Activated naive CD4-positive, alpha-beta T cell treated with anti-CD3 and anti-CD28 coated beads, Interleukin-2, amount 50 U/mL, for 24 hours (primary cell): ENCODE results near the gene VPS35L.
"Not testable (repeated sequence)": the region's sequence is repeated elsewhere in the genome, so short reads cannot be mapped to it uniquely, and the experiment has no call there.

ENCODE experiments used
- H3K27ac Mint-ChIP-seq: one replicate; pipeline ENCODE4 v1.8.0; 2021; ENCODE audit warnings: mild to moderate bottlenecking, mixed read lengths
- H3K27me3 Mint-ChIP-seq: one replicate; pipeline ENCODE4 v1.8.0; 2021; ENCODE audit warnings: mixed read lengths
- H3K36me3 Mint-ChIP-seq: one replicate; pipeline ENCODE4 v1.8.0; 2021; ENCODE audit warnings: mixed read lengths
- H3K4me1 Mint-ChIP-seq: one replicate; pipeline ENCODE4 v1.8.0; 2021; ENCODE audit warnings: mixed read lengths
- H3K4me3 Mint-ChIP-seq: one replicate; pipeline ENCODE4 v1.8.0; 2021; ENCODE audit warnings: mild to moderate bottlenecking, mixed read lengths
- H3K9me3 Mint-ChIP-seq: one replicate; pipeline ENCODE4 v1.8.0; 2021; ENCODE audit warnings: mixed read lengths

Gene VPS35L

GRCh38 chr16:19654147-19654546, 98.6 kb downstream of the VPS35L start:
- no peaks in the 10 kb centered on the region for H3K9me3 Mint-ChIP-seq
- H3K36me3 Mint-ChIP-seq, result peaks cover 27% of the 10 kb centered on the region
- no peak overlapping the region for H3K27ac Mint-ChIP-seq
- no peak overlapping the region for H3K4me3 Mint-ChIP-seq
- H3K4me1 Mint-ChIP-seq, result no peaks in the 10 kb centered on the region
- H3K27me3 Mint-ChIP-seq, result no peaks in the 10 kb centered on the region

- Mint-ChIP-seq H3K27me3 (no peaks in the 10 kb centered on the region), H3K36me3 (peaks cover 25% of the 10 kb centered on the region), H3K27ac (no peak overlapping the region), H3K4me3 (no peak overlapping the region), H3K9me3 (no peaks in the 10 kb centered on the region), H3K4me1 (peaks cover 1% of the 10 kb centered on the region)
These were observed 99.8 kb downstream of the VPS35L start for GRCh38 chr16:19655242-19655777.

- no peaks in the 10 kb centered on the region for H3K27me3 Mint-ChIP-seq
- H3K27ac Mint-ChIP-seq, result no peak overlapping the region
- peaks cover 20% of the 10 kb centered on the region for H3K36me3 Mint-ChIP-seq
- H3K4me3 Mint-ChIP-seq, result no peak overlapping the region
- H3K9me3 Mint-ChIP-seq, result no peaks in the 10 kb centered on the region
- H3K4me1 Mint-ChIP-seq, result peaks cover 9% of the 10 kb centered on the region
These were observed 102.3 kb downstream of the VPS35L start for GRCh38 chr16:19657831-19658230.

- no peak overlapping the region for H3K4me3 Mint-ChIP-seq
- no peak overlapping the region for H3K27ac Mint-ChIP-seq
- peaks cover 9% of the 10 kb centered on the region for H3K4me1 Mint-ChIP-seq
- no peaks in the 10 kb centered on the region for H3K9me3 Mint-ChIP-seq
- no peaks in the 10 kb centered on the region for H3K27me3 Mint-ChIP-seq
- H3K36me3 Mint-ChIP-seq, result peaks cover 18% of the 10 kb centered on the region
These were observed 104.1 kb downstream of the VPS35L start for GRCh38 chr16:19659554-19659953.

GRCh38 chr16:19660432-19660831, 104.9 kb downstream of the VPS35L start:
- Mint-ChIP-seq H3K4me1 (peaks cover 9% of the 10 kb centered on the region), H3K9me3 (peaks cover 4% of the 10 kb centered on the region), H3K36me3 (peaks cover 21% of the 10 kb centered on the region), H3K27ac (no peak overlapping the region), H3K27me3 (no peaks in the 10 kb centered on the region), H3K4me3 (no peak overlapping the region)

GRCh38 chr16:19662351-19662750, 106.8 kb downstream of the VPS35L start:
- Mint-ChIP-seq H3K27ac (no peak overlapping the region), H3K4me1 (peaks cover 9% of the 10 kb centered on the region), H3K27me3 (no peaks in the 10 kb centered on the region), H3K36me3 (peaks cover 25% of the 10 kb centered on the region), H3K4me3 (no peak overlapping the region), H3K9me3 (peaks cover 7% of the 10 kb centered on the region)

- H3K4me3 Mint-ChIP-seq, result no peak overlapping the region
- peaks cover 24% of the 10 kb centered on the region for H3K36me3 Mint-ChIP-seq
- no peak overlapping the region for H3K27ac Mint-ChIP-seq
- peaks cover 9% of the 10 kb centered on the region for H3K4me1 Mint-ChIP-seq
- H3K27me3 Mint-ChIP-seq, result no peaks in the 10 kb centered on the region
- peaks cover 7% of the 10 kb centered on the region for H3K9me3 Mint-ChIP-seq
These were observed 108.7 kb downstream of the VPS35L start for GRCh38 chr16:19664166-19664565.

GRCh38 chr16:19665313-19665712, 109.8 kb downstream of the VPS35L start:
- H3K9me3 Mint-ChIP-seq, H3K4me3 Mint-ChIP-seq, H3K27ac Mint-ChIP-seq, H3K4me1 Mint-ChIP-seq, H3K27me3 Mint-ChIP-seq: not testable (repeated sequence)
- peaks cover 28% of the 10 kb centered on the region for H3K36me3 Mint-ChIP-seq

- H3K4me1 Mint-ChIP-seq, result no peaks in the 10 kb centered on the region
- peaks cover 7% of the 10 kb centered on the region for H3K9me3 Mint-ChIP-seq
- peaks cover 32% of the 10 kb centered on the region for H3K36me3 Mint-ChIP-seq
- no peaks in the 10 kb centered on the region for H3K27me3 Mint-ChIP-seq
- H3K4me3 Mint-ChIP-seq, result no peak overlapping the region
- H3K27ac Mint-ChIP-seq, result no peak overlapping the region
These were observed 111.0 kb downstream of the VPS35L start for GRCh38 chr16:19666477-19666876.

- Mint-ChIP-seq H3K27ac (no peak overlapping the region), H3K9me3 (no peaks in the 10 kb centered on the region), H3K27me3 (no peaks in the 10 kb centered on the region), H3K4me3 (no peak overlapping the region), H3K36me3 (peaks cover 25% of the 10 kb centered on the region), H3K4me1 (no peaks in the 10 kb centered on the region)
These were observed 116.9 kb downstream of the VPS35L start for GRCh38 chr16:19672378-19672777.

- Mint-ChIP-seq H3K36me3 (peaks cover 20% of the 10 kb centered on the region), H3K4me3 (no peak overlapping the region), H3K4me1 (no peaks in the 10 kb centered on the region), H3K27me3 (no peaks in the 10 kb centered on the region), H3K9me3 (no peaks in the 10 kb centered on the region), H3K27ac (no peak overlapping the region)
These were observed 119.0 kb downstream of the VPS35L start for GRCh38 chr16:19674485-19674884.

GRCh38 chr16:19677402-19677801, 121.9 kb downstream of the VPS35L start:
- Mint-ChIP-seq H3K36me3 (peaks cover 18% of the 10 kb centered on the region), H3K9me3 (no peaks in the 10 kb centered on the region), H3K27me3 (no peaks in the 10 kb centered on the region), H3K4me1 (peaks cover 5% of the 10 kb centered on the region), H3K27ac (no peak overlapping the region), H3K4me3 (no peak overlapping the region)

- Mint-ChIP-seq H3K36me3 (peaks cover 22% of the 10 kb centered on the region), H3K27me3 (no peaks in the 10 kb centered on the region), H3K4me1 (peaks cover 5% of the 10 kb centered on the region), H3K27ac (no peak overlapping the region), H3K9me3 (no peaks in the 10 kb centered on the region), H3K4me3 (no peak overlapping the region)
These were observed 123.3 kb downstream of the VPS35L start for GRCh38 chr16:19678804-19679203.

- H3K4me3 Mint-ChIP-seq, H3K4me1 Mint-ChIP-seq, H3K27me3 Mint-ChIP-seq, H3K9me3 Mint-ChIP-seq, H3K27ac Mint-ChIP-seq: not testable (repeated sequence)
- H3K36me3 Mint-ChIP-seq, result peaks cover 22% of the 10 kb centered on the region
These were observed 123.8 kb downstream of the VPS35L start for GRCh38 chr16:19679281-19679680.

- Mint-ChIP-seq H3K36me3 (peaks cover 33% of the 10 kb centered on the region), H3K9me3 (peaks cover 4% of the 10 kb centered on the region), H3K4me3 (no peak overlapping the region), H3K27me3 (no peaks in the 10 kb centered on the region), H3K4me1 (peaks cover 5% of the 10 kb centered on the region), H3K27ac (peak overlapping the region; percentile 62)
These were observed 125.4 kb downstream of the VPS35L start for GRCh38 chr16:19680881-19681340.

GRCh38 chr16:19681637-19682036, 126.1 kb downstream of the VPS35L start:
- Mint-ChIP-seq H3K9me3 (peaks cover 4% of the 10 kb centered on the region), H3K36me3 (peaks cover 31% of the 10 kb centered on the region), H3K4me3 (no peak overlapping the region), H3K4me1 (peaks cover 10% of the 10 kb centered on the region), H3K27ac (no peak overlapping the region), H3K27me3 (no peaks in the 10 kb centered on the region)
